ENCODE data around the gene FAM221B. TPM values are rescaled to one million over a fixed set of nuclear protein-coding genes. Genes with fewer than 3 reads are reported as not detected.

Gene FAM221B
- total and polyA plus RNA-seq, 2 donors (not counting 1 experiment from before 2014, with no cell fraction given): not detected

- no peak for DNase-seq
- POLR2A ChIA-PET: no interaction called here
- Histone ChIP-seq H3K27me3 (replicated peaks in 1 of 4; ENCODE audit: control extremely low read depth in 1 of 4, control insufficient read depth in 3 of 4, insufficient read depth in 4 of 4, low read length in 3 of 4) (peaks cover 0 to 6% (median 0%) of the 10 kb centered on the region in 4 experiments), H3K36me3 (replicated peaks in 1 of 2; ENCODE audit: control extremely low read depth in 1 of 2, control insufficient read depth in 1 of 2, extremely low read depth in 1 of 2, insufficient read depth in 2 of 2, low read length in 1 of 2) (no peaks in the 10 kb centered on the region), H3K4me1 (ENCODE audit: control insufficient read depth in 2 of 2, insufficient read depth in 2 of 2, low read length in 2 of 2) (peaks cover 0 to 5% of the 10 kb centered on the region in 2 donors), H3K9me3 (ENCODE audit: control extremely low read depth in 1 of 3, control insufficient read depth in 2 of 3, insufficient read depth in 1 of 3, low read length in 2 of 3) (no peaks in the 10 kb centered on the region), H3K4me2 (replicated peaks; ENCODE audit: low read depth, low read length, poor library complexity, severe bottlenecking) (no peak overlapping the region), H3K27ac (ENCODE audit: low read length in 2 of 2) (no peak overlapping the region), H4K20me1 (ENCODE audit: control insufficient read depth, insufficient read depth, low read length, poor library complexity, severe bottlenecking) (no peaks in the 10 kb centered on the region), H3K9ac (ENCODE audit: low read length) (no peak overlapping the region), H3K79me2 (ENCODE audit: control insufficient read depth, insufficient read depth, low read length) (no peaks in the 10 kb centered on the region), H3K4me3 (ENCODE audit: control extremely low read depth in 1 of 5, extremely low read depth in 1 of 5, insufficient read depth in 1 of 5, low read depth in 2 of 5, low read length in 4 of 5) (no peak overlapping the region), H2AFZ (ENCODE audit: insufficient read depth, low read depth, low read length, poor library complexity, severe bottlenecking) (no peak overlapping the region)
- Mint-ChIP-seq H3K4me3 (no peak overlapping the region), H3K4me1 (peaks cover 3% of the 10 kb centered on the region), H3K27me3 (peaks cover 14% of the 10 kb centered on the region), H3K27ac (no peak overlapping the region), H3K9me3 (ENCODE audit: insufficient read depth) (no peaks in the 10 kb centered on the region)
- intact Hi-C loops (cut with micrococcal nuclease): no loop called here
- 93% methylated on average over 5 of the region's 5 CpGs for WGBS (ENCODE audit: insufficient coverage)
- ATAC-seq (ENCODE audit: low read depth): no peak
- TF ChIP-seq EZH2 (IDR thresholded peaks at IDR 0.05; ENCODE audit: borderline replicate concordance, insufficient read depth, low read depth, low read length, poor library complexity, severe bottlenecking): no peak
- no peak for TF ChIP-seq CTCF (IDR thresholded peaks at IDR 0.05)
- CTCF ChIA-PET: interaction anchor here (0.7 to 2.8 kb wide), 4 partner anchors 22 to 67 kb away, joined by 3 to 11 read pairs (median 8); no protein-coding TSS in a partner anchor
These were observed 28.4 kb upstream of the FAM221B start for GRCh38 chr9:35856882-35857281.

- ATAC-seq (ENCODE audit: low read depth): no peak
- peaks cover 0 to 5% of the 10 kb centered on the region in 2 donors for H3K4me1 ChIP-seq (ENCODE audit: control insufficient read depth in 2 of 2, insufficient read depth in 2 of 2, low read length in 2 of 2)
- H2AFZ ChIP-seq (ENCODE audit: insufficient read depth, low read depth, low read length, poor library complexity, severe bottlenecking): no peak overlapping the region
- H3K4me3 Mint-ChIP-seq: no peak overlapping the region
- H3K4me1 Mint-ChIP-seq: peaks cover 3% of the 10 kb centered on the region
- peaks cover 10% of the 10 kb centered on the region for H3K27me3 Mint-ChIP-seq
- no peaks in the 10 kb centered on the region for H3K9me3 Mint-ChIP-seq (ENCODE audit: insufficient read depth)
- WGBS (ENCODE audit: insufficient coverage): 84% methylated on average over 3 of the region's 3 CpGs
- DNase-seq: no peak
- H3K79me2 ChIP-seq (ENCODE audit: control insufficient read depth, insufficient read depth, low read length): no peaks in the 10 kb centered on the region
- intact Hi-C loops (cut with micrococcal nuclease): no loop called here
- H4K20me1 ChIP-seq (ENCODE audit: control insufficient read depth, insufficient read depth, low read length, poor library complexity, severe bottlenecking): no peaks in the 10 kb centered on the region
- no peak overlapping the region for H3K4me3 ChIP-seq (ENCODE audit: control extremely low read depth in 1 of 5, extremely low read depth in 1 of 5, insufficient read depth in 1 of 5, low read depth in 2 of 5, low read length in 4 of 5)
- no peak overlapping the region for H3K9ac ChIP-seq (ENCODE audit: low read length)
- peaks cover 0 to 6% (median 0%) of the 10 kb centered on the region in 4 experiments for H3K27me3 ChIP-seq (replicated peaks in 1 of 4; ENCODE audit: control extremely low read depth in 1 of 4, control insufficient read depth in 3 of 4, insufficient read depth in 4 of 4, low read length in 3 of 4)
- no peak for TF ChIP-seq EZH2 (IDR thresholded peaks at IDR 0.05; ENCODE audit: borderline replicate concordance, insufficient read depth, low read depth, low read length, poor library complexity, severe bottlenecking)
- no peak for TF ChIP-seq CTCF (IDR thresholded peaks at IDR 0.05)
- ChIA-PET CTCF (interaction anchor here (0.7 to 2.8 kb wide), 3 partner anchors 23 to 66 kb away, joined by 3 to 11 read pairs (median 3); no protein-coding TSS in a partner anchor), POLR2A (interaction anchor here (0.5 kb wide), 1 partner anchor 11 kb away, joined by 11 read pairs; no protein-coding TSS in a partner anchor)
- no peak overlapping the region for H3K27ac Mint-ChIP-seq
- no peaks in the 10 kb centered on the region for H3K36me3 ChIP-seq (replicated peaks in 1 of 2; ENCODE audit: control extremely low read depth in 1 of 2, control insufficient read depth in 1 of 2, extremely low read depth in 1 of 2, insufficient read depth in 2 of 2, low read length in 1 of 2)
- no peak overlapping the region for H3K27ac ChIP-seq (ENCODE audit: low read length in 2 of 2)
- H3K4me2 ChIP-seq (replicated peaks; ENCODE audit: low read depth, low read length, poor library complexity, severe bottlenecking): no peak overlapping the region
- no peaks in the 10 kb centered on the region for H3K9me3 ChIP-seq (ENCODE audit: control extremely low read depth in 1 of 3, control insufficient read depth in 2 of 3, insufficient read depth in 1 of 3, low read length in 2 of 3)
These were observed 27.7 kb upstream of the FAM221B start for GRCh38 chr9:35856206-35856605.

Measured in B cell (primary cell).